HFFc6 (cell line): ENCODE data around the gene IKBKE. TPM values are rescaled to one million over a fixed set of nuclear protein-coding genes. Genes with fewer than 3 reads are reported as not detected.

Experiments used
- DNase-seq: peaks from one replicate; pipeline ENCODE4 v3.0.0-alpha.2; 2018
- H3K27ac Mint-ChIP-seq: 2 replicates; pipeline ENCODE4 v1.8.0; 2020; ENCODE audit warnings: mild to moderate bottlenecking, mixed read lengths
- H3K27me3 Mint-ChIP-seq: 2 replicates; pipeline ENCODE4 v1.8.0; 2021; ENCODE audit warnings: mild to moderate bottlenecking, moderate library complexity, mixed read lengths; ENCODE audit not compliant: insufficient read depth
- H3K36me3 Mint-ChIP-seq: 2 replicates; pipeline ENCODE4 v1.8.0; 2021; ENCODE audit warnings: low read depth, mixed read lengths
- H3K4me1 Mint-ChIP-seq: 2 replicates; pipeline ENCODE4 v1.8.0; 2020; ENCODE audit warnings: low read depth, mixed read lengths
- H3K4me3 Mint-ChIP-seq: 2 replicates; pipeline ENCODE4 v1.8.0; 2020; ENCODE audit warnings: mild to moderate bottlenecking, moderate library complexity, mixed read lengths
- H3K9me3 Mint-ChIP-seq: 2 replicates; pipeline ENCODE4 v1.8.0; 2020; ENCODE audit warnings: mild to moderate bottlenecking, mixed read lengths
- microRNA-seq: library from miRNA; unstranded; fragments of <30 nt; microRNA quantifications from one replicate; pipeline ENCODE4, GENCODE V29; 2019
- total RNA-seq, 6 experiments: library from RNA; stranded (reverse); fragmentation: NEBNext Ultra II Directional; extraction: Animal tissue kit (Norgen Biotek cat#: 25700); gene quantifications; 2 replicates in 1 of 6; 3 replicates in 5 of 6; pipeline ENCODE4 v1.2.3, GENCODE V29; 2021
- TF ChIP-seq, protein P1 (sequence below): fragments of 200-600 bp; sonication (generic); IDR thresholded peaks from 2 replicates; pipeline ENCODE4 v1.5.0; 2021; ENCODE audit warnings: antibody characterized with exemption, mild to moderate bottlenecking

Gene IKBKE
- total RNA-seq, 6 experiments from 2014 or later = 15.1 to 19.6 (median 17.1) TPM

GRCh38 chr1:206541236-206541833 is 71.1 kb downstream of the IKBKE start:
- no peak overlapping the region for H3K4me3 Mint-ChIP-seq
- TF ChIP-seq, protein P1, sequence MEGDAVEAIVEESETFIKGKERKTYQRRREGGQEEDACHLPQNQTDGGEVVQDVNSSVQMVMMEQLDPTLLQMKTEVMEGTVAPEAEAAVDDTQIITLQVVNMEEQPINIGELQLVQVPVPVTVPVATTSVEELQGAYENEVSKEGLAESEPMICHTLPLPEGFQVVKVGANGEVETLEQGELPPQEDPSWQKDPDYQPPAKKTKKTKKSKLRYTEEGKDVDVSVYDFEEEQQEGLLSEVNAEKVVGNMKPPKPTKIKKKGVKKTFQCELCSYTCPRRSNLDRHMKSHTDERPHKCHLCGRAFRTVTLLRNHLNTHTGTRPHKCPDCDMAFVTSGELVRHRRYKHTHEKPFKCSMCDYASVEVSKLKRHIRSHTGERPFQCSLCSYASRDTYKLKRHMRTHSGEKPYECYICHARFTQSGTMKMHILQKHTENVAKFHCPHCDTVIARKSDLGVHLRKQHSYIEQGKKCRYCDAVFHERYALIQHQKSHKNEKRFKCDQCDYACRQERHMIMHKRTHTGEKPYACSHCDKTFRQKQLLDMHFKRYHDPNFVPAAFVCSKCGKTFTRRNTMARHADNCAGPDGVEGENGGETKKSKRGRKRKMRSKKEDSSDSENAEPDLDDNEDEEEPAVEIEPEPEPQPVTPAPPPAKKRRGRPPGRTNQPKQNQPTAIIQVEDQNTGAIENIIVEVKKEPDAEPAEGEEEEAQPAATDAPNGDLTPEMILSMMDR = no peak
- H3K27ac Mint-ChIP-seq = no peak overlapping the region
- DNase-seq = no peak
- peaks cover 4% of the 10 kb centered on the region for H3K27me3 Mint-ChIP-seq
- no peaks in the 10 kb centered on the region for H3K9me3 Mint-ChIP-seq
- no peaks in the 10 kb centered on the region for H3K36me3 Mint-ChIP-seq
- peaks cover 12% of the 10 kb centered on the region for H3K4me1 Mint-ChIP-seq

- TF ChIP-seq, protein P1 = peak; percentile 93
- Mint-ChIP-seq H3K36me3 (no peaks in the 10 kb centered on the region), H3K4me1 (no peaks in the 10 kb centered on the region), H3K27me3 (peaks cover 14% of the 10 kb centered on the region), H3K4me3 (no peak overlapping the region), H3K9me3 (no peaks in the 10 kb centered on the region), H3K27ac (no peak overlapping the region)
- DNase-seq = peak; percentile 18
Observed at GRCh38 chr1:206544562-206545257, 74.4 kb downstream of the IKBKE start.

- H3K4me1 Mint-ChIP-seq = no peaks in the 10 kb centered on the region
- H3K9me3 Mint-ChIP-seq = no peaks in the 10 kb centered on the region
- no peak overlapping the region for H3K27ac Mint-ChIP-seq
- H3K4me3 Mint-ChIP-seq = no peak overlapping the region
- no peaks in the 10 kb centered on the region for H3K36me3 Mint-ChIP-seq
- peaks cover 18% of the 10 kb centered on the region for H3K27me3 Mint-ChIP-seq
- DNase-seq = no peak
- TF ChIP-seq, protein P1 = no peak
Observed at GRCh38 chr1:206545351-206545750, 75.1 kb downstream of the IKBKE start.

Small RNAs within 50 kb of the gene (microRNA-seq; reads per million reads assigned to microRNA genes)
- 2.3 reads per million for gene MIR6769B

Other genes starting within 250 kb of the IKBKE start
- 1 to 10 TPM in 2 of 6 experiments, under 1 TPM in 4; 0.52 to 1.1 (median 0.82) TPM for gene RASSF5, start 37.1 kb downstream of the IKBKE start, total RNA-seq
- 10 to 100 TPM; 38.9 to 48.3 (median 43.2) TPM for gene EIF2D, start 142.0 kb downstream of the IKBKE start, total RNA-seq
- gene DYRK3, start 165.1 kb downstream of the IKBKE start, total RNA-seq = 10 to 100 TPM; 24.2 to 27.4 (median 26.9) TPM
- gene MAPKAPK2, start 214.4 kb downstream of the IKBKE start, total RNA-seq = 10 to 100 TPM; 80.0 to 89.1 (median 86.0) TPM